Astrocyte (in vitro differentiated cells and primary cell): ENCODE measurements around the gene ZEB1.

ENCODE experiments used
- EZH2 ChIP-seq: IDR thresholded peaks from 2 replicates; pipeline ENCODE4 v1.6.1; 2012; ENCODE audit warnings: mild to moderate bottlenecking, low read length, inconsistent platforms; ENCODE audit not compliant: insufficient read depth
- TF ChIP-seq, protein P1 (sequence below): IDR thresholded peaks from 2 replicates; pipeline ENCODE4 v1.5.1; 2011; ENCODE audit warnings: low read depth, mild to moderate bottlenecking, inconsistent platforms, low read length, moderate library complexity; ENCODE audit not compliant: insufficient read depth

DNA sequence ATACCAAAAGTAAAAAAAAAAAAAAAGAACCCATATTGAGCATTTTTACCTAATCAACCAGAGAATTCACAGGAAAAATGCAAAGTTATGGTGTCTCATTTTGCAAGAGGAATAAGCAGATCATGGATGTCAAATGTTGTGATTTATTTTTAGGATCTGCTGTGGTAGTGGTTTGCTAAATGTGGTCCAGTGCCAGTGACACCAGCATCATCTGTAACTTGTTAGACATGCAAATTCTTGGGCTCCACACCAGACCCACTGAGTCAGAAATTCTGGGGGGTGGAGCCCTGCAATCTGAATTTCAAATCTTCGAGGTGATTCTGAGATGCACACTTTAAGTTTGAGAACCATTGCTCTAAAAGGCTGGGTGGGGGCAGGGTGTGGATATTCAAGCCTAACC is 30.1 kb upstream of the ZEB1 start:
- TF ChIP-seq, protein P1, sequence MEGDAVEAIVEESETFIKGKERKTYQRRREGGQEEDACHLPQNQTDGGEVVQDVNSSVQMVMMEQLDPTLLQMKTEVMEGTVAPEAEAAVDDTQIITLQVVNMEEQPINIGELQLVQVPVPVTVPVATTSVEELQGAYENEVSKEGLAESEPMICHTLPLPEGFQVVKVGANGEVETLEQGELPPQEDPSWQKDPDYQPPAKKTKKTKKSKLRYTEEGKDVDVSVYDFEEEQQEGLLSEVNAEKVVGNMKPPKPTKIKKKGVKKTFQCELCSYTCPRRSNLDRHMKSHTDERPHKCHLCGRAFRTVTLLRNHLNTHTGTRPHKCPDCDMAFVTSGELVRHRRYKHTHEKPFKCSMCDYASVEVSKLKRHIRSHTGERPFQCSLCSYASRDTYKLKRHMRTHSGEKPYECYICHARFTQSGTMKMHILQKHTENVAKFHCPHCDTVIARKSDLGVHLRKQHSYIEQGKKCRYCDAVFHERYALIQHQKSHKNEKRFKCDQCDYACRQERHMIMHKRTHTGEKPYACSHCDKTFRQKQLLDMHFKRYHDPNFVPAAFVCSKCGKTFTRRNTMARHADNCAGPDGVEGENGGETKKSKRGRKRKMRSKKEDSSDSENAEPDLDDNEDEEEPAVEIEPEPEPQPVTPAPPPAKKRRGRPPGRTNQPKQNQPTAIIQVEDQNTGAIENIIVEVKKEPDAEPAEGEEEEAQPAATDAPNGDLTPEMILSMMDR = no peak
- TF ChIP-seq EZH2 = no peak
